GM19324 (cell line): ENCODE data around the gene SF3A2.

ENCODE experiments used
- ATAC-seq: cut with Tn5 transposase; IDR thresholded peaks from one replicate; pipeline ENCODE4 v1.9.1; 2021; ENCODE audit warnings: mild to moderate bottlenecking, moderate library complexity; ENCODE audit not compliant: unreplicated experiment, low FRiP score

Gene SF3A2

DNA sequence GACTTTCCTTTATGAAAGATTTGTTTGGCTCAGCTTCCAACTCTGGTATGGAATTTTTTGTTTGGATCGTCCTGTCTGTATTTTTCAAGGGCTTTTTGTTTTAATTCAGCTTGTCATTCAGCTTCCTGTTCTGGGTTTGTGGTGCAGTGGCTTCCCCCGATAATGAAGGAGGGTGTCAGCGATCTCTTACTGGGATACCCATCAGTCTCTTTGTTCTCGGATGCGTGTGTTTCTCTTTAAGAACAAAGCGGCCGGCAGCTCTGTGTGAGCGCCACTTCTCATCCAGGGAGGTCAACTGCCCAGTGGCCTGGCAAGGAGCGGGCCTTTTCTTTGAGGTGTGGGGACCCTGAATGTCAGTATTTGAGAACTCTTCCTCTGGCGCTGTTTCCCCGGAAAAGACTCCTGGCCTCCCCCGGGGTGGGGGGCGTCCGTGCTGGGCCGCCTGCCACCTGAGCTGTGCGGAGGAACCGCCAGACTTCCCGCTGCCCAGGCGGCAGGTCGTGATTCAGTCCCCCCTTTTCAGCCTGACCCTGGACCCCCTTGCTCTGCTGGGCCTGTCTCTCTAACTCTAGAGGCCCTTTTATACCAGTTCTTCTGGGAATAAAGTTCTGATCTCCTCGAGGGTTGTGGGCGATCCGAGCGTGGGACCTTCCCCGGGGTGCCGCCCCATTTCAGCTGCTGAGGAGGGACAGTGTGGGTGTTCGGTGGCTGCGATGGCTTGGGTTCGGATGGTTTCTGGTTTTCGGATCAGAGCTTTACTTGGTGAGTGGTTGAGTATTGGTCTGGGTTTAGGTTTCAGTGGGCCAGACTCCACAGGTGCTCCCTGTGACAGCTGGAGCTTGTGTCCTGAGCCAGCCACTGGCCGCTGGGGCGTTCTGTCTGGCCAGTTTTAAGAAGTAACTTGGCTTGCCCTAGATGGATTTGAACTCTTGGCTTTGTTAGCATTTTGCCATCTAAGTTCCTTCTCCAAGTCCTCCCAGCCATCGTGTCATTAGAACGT, 3.4 kb downstream of the SF3A2 start:
- no peak for ATAC-seq

DNA sequence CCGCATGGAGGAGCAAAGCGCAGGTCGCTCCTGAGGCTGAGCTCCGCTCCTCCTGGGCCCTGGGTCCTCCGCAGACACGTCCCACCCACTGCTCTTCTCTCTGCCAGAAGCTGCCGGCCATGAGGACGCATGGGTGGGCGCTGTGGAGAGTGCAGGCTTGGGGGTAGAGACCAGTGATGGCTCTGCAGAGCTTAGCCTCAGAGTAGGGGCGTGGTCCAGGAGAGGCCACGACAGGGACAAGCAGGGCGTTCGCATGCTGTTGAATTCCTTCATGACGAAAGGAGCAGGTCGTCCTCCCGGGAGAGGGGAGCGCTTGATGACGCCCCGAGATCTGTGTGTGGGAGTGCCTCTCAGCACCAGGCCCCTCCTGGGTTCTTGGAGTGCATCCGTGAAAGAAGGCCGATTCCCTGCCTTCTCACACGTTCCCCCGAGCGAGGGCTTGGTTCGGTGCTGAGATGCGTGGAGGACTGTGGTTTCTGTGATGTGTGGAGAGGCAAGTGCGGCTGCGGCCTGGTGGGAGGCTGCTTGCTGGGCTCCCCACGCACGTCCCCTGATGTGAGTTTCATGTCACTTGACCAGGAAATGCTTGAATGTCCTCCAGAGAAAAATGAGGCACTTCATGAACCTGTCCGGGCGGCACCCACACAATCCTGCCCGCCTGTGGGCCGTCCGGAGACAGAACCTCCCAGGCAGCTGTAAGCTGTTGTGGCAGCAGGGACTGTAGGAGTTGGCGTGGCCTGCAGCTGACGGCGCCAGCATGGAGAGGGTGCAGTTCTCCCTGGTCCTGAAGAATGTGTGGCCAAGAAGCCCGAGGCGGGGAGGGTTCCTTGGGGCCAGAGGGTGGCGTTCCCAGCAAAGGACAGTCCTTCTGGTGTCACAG, 4.5 kb downstream of the SF3A2 start:
- no peak for ATAC-seq

DNA sequence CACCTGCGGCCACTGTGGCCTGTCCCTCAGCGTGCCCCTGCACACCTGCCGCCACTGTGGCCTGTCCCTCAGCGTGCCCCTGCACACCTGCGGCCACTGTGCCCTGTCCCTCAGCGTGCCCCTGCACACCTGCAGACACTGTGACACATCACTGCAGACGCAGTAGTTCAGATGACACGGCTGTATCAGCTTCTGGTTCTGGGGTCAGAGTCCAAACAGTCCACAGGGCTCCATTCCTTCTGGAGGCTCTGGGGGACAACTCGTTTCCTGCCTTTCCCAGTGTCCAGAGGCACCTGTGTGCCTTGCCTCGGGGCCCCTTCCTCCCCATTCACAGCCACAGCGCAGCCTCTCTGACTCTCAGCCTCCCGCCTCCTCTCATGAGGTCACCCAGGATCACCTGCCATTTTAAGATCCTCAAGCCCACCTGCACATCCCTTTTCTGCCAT, 5.5 kb downstream of the SF3A2 start:
- ATAC-seq: no peak

DNA sequence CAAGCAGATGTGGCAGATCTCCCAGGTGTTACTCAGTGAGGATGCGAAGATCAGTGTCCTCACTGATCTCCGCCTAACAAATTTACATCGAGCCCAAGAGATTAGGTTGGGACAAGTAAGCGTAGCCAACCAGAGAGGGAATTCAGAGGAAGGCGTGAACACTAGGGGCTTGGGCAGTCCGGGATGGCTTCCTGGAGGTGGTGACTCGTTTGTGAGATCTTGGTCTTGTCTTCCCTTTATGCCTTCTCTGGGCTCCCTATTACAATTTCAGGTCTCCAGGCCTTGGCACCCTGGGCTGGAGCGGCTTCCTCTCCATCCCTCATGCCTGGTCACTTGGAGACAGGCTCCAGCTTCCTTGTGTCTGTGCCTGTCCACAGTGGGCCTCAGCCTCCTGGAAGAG, 6.2 kb downstream of the SF3A2 start:
- ATAC-seq: no peak

DNA sequence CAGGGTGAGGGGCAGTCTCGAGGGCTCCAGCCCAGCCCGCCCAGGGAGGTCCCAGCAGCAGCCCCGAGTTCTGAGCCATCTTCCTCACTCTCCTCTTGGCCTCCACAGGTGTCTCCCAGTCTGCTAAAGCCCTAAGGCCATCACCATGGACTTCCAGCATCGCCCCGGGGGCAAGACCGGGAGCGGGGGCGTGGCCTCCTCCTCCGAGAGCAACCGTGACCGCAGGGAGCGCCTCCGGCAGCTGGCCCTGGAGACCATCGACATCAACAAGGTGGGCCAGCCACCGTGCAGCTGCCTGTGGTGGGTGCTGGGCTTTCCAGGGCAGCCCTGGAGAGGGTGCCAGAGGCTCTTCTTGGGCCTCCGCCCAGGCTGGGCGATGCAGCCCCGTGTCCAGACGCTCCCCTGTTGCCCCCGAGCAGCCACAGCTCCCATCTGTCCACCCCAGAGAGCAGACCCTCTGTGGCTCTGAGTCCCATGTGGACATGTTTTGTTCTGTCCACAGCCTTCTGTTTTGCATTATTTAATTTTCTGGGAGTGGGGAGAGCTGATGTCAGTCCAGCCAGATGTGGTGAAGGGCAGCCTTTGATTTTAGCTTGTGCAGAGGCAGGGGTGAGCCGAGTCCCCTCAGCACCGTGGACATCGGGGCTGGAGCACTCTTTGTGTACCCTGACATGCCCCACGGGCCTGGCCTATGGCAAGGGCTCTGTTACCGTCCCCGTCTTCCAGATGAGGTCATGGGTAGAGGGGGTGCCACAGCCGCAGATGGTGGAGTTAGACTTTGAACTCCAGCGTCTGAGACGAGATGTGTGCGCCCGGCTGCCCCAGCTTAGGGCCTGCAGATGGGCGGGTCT, 6.9 kb downstream of the SF3A2 start:
- no peak for ATAC-seq

DNA sequence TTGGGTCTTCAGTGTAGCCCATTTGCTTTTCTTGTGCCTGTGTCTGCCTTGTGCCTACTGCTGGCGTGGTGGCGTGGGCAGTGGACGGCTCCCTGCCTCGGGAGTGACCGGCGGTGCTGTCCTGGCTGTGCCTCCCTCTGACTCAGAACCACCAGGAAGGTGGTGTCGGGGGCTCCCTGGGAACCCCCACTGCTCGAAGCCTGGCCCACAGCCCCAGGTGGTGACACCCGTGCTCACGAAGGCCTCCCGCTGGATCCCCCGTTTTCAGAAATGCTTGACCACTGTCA, 7.4 kb downstream of the SF3A2 start:
- ATAC-seq: no peak

DNA sequence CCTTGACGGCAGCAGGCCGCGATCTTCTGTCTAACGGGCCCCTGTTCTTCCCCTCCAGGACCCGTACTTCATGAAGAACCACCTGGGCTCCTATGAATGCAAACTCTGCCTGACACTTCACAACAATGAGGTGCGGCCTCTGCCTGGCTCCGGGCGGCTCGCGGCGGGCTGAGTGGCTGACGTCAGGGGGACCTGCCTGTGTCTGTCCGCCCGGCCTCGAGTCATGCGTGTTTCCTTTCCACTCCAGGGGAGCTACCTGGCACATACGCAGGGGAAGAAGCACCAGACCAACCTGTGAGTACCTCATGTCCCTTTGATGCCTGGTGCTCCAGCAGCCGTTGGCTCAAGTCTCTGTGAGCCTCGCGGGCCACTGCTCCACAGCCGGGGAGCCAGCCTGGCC, 7.9 kb downstream of the SF3A2 start:
- ATAC-seq: no peak

GRCh38 chr19:2245273-2245672, 8.6 kb downstream of the SF3A2 start:
- ATAC-seq: no peak

DNA sequence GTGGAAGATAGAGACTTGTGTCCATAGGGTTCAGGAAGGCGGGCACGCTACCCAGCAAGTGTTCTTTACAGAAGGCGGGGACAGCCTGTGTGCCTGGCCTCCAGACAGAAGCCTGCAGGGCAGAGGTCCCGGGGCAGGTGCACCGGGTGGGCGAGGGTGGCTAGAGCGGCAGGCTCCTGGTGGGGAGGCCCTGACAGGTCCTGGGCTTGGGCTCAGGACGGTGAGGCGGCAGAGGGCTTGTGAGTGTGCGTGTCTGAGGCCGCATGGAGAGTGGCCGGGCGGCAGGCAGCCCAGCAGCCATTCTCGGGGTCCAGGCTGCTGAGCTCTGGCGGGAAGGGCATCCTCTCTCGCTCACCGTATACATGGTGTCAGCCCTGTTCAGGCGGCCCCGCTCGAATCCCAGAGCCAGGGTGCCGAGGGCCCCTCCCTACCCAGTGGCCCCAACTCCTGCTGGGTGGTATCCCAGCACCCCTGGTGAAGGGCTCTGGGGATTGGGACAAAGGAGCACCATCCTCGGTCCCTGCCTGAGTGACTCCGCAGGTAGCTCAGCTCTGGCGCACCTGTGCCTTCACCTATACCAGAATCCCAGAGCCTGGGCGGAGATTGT, 9.5 kb downstream of the SF3A2 start:
- ATAC-seq: no peak

GRCh38 chr19:2246801-2247361, 10.3 kb downstream of the SF3A2 start:
- ATAC-seq: no peak

DNA sequence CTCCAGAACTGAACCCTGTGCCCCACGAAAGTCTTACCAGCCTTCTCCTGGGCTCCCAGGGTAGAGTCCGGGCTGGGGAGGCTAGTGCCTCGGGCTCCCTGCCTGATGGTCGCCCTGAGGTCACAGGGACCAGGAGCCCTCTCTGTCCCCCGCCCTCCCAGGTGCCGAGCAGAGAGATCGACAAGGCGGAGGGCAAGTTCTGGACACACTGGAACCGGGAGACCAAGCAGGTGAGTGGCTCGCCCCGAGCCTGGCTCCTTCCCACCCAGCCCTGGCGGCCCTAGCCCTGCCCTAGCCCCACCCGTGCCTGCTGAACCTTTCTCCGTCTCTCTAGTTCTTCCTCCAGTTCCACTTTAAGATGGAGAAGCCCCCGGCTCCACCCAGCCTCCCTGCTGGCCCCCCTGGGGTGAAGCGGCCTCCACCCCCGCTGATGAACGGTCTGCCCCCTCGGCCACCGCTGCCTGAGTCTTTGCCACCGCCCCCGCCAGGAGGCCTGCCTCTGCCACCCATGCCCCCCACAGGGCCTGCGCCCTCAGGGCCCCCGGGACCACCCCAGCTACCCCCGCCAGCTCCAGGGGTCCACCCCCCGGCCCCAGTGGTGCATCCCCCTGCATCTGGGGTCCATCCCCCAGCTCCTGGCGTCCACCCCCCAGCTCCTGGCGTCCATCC, 10.9 kb downstream of the SF3A2 start:
- no peak for ATAC-seq

DNA sequence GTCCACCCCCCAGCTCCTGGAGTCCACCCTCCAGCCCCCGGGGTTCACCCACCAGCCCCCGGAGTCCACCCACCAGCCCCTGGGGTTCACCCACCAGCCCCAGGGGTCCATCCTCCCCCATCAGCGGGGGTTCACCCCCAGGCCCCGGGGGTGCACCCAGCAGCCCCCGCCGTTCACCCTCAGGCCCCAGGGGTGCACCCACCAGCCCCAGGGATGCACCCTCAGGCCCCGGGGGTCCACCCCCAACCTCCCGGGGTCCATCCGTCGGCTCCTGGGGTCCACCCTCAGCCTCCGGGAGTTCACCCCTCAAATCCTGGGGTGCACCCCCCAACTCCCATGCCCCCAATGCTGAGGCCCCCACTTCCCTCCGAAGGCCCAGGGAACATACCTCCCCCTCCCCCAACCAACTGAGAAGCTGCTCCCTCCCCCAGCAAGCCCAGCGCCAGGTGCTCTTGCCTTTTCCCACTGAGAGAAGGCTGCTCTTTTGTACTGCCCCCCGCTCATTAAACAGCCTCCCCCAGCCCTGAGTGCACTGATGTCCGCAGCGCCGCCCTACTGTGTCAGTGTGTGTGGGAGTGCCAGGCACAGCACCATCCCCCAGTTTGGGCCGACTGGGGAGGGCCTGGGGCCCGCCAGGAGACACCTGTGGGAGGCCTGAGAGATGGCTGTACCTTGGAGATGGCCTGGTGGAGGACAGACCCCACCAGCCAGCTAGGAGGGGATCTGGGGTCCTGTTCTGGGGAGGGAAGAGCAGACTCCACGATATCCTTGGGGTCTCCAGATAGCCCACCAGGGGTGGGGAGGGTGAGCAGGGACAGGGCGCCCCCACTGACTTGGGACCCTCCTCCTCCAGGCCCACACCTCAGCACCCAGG, 11.7 kb downstream of the SF3A2 start:
- ATAC-seq: no peak

DNA sequence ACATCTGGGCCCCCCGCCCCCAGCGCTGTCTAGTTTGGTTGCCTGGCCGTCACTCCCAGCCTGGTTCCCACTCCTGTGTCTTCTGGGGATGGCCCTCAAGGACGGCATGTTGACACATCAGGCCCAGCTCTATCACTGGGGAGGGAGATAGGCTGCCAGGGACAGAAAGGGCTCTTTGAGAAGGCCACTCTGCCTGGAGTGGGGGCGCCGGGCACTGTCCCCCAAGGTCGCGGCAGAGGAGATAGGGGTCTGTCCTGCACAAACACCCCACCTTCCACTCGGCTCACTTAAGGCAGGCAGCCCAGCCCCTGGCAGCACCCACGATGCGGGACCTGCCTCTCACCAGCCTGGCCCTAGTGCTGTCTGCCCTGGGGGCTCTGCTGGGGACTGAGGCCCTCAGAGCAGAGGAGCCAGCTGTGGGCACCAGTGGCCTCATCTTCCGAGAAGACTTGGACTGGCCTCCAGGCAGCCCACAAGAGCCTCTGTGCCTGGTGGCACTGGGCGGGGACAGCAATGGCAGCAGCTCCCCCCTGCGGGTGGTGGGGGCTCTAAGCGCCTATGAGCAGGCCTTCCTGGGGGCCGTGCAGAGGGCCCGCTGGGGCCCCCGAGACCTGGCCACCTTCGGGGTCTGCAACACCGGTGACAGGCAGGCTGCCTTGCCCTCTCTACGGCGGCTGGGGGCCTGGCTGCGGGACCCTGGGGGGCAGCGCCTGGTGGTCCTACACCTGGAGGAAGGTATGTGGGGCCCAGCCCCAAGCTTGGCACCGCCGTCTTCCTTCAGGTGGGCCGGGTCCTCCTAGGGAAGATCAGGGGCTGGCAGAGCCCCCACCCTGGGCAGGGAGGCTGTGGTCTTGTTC, 12.6 kb downstream of the SF3A2 start, which contains the start of gene AMH:
Gene AMH (plus strand): TSS at position 314 of the 857 bp plus-strand sequence. CDS start 10 bp downstream, at position 324.
- ATAC-seq: no peak

GRCh38 chr19:2249880-2250765, 13.5 kb downstream of the SF3A2 start:
- no peak for ATAC-seq

DNA sequence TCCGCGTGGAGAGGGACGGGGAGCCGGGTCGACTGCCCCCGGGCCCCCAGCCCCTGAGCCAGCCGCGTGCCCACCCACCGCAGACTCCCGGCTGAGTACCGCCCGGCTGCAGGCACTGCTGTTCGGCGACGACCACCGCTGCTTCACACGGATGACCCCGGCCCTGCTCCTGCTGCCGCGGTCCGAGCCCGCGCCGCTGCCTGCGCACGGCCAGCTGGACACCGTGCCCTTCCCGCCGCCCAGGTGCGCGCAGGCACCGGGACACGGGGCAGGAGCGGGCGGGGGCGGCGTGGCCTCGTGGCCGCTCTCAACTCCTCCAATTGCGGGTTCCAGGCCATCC, 14.1 kb downstream of the SF3A2 start:
- no peak for ATAC-seq
